Lower lobe of right lung (tissue), 2 donors: ENCODE results near the gene HSPB2. TPM values are rescaled to one million over a fixed set of nuclear protein-coding genes. Genes with fewer than 3 reads are reported as not detected.
A peak's percentile ranks its signal among the peaks of the same experiment; 100 is the strongest.

Experiments used
- ATAC-seq, 2 donors: fragments of 200-7000 bp; cut with Tn5 transposase; one replicate each; pipeline ENCODE4 v1.9.1; 2020 to 2022; ENCODE audit warnings: mild to moderate bottlenecking in 2 of 2, moderate library complexity in 2 of 2
- DNase-seq: peaks from one replicate; pipeline ENCODE4 v3.0.0-alpha.2; 2020
- H3K27ac ChIP-seq: fragments of 200-600 bp; one replicate; pipeline ENCODE4 v1.8.0; 2022
- H3K27me3 ChIP-seq: fragments of 200-600 bp; one replicate; pipeline ENCODE4 v1.8.0; 2022; ENCODE audit warnings: low read depth
- H3K36me3 ChIP-seq: fragments of 200-600 bp; one replicate; pipeline ENCODE4 v1.8.0; 2022; ENCODE audit warnings: mild to moderate bottlenecking
- H3K4me1 ChIP-seq: fragments of 200-600 bp; one replicate; pipeline ENCODE4 v1.8.0; 2022
- H3K4me3 ChIP-seq: fragments of 200-600 bp; one replicate; pipeline ENCODE4 v1.8.0; 2022; ENCODE audit warnings: mild to moderate bottlenecking
- H3K9me3 ChIP-seq: fragments of 200-600 bp; one replicate; pipeline ENCODE4 v1.8.0; 2022
- intact Hi-C: fragments of 100-400 bp; cut with DNase I; formaldehyde crosslinking; loops from one replicate; pipeline ENCODE4 v1.11.0; 2022
- total RNA-seq: library from RNA; stranded (reverse); fragmentation: NEBNext Ultra II Directional; extraction: Animal tissue kit (Norgen Biotek cat#: 25700); gene quantifications from one replicate; pipeline ENCODE4 v1.2.1, GENCODE V29; 2021
- TF ChIP-seq, protein P1 (sequence below): fragments of 200-600 bp; IDR thresholded peaks from one replicate; pipeline ENCODE4 v1.8.0; 2022; ENCODE audit warnings: antibody characterized with exemption, mild to moderate bottlenecking
- donor health status: DM: no; HTN: yes; CAD: no; lungs with severe emphysema.

The HSPB2 gene
- total RNA-seq, 1 donor from 2014 or later, result 6.4 TPM

DNA sequence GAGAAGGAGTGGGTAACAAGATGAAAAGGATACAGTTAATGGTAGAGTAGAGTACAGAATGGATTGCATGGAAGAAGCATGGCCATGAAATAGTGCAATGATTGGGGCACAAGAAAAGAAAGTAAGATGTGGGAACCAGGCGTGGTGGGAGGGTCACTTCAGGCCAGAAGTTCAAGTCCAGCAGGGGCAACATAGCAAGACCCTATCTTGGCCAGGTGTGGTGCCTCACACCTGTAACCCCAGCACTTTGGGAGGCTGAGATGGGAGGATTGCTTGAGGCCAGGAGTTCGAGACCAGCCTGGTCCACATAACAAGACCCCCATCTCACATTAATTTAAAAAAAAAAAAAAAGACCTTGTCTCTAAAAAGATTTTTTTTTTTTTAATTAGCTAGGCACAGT lies 4.8 kb downstream of the HSPB2 start:
- ATAC-seq, result no peak
- Histone ChIP-seq H3K4me3 (no peak overlapping the region), H3K4me1 (peaks cover 10% of the 10 kb centered on the region), H3K36me3 (no peaks in the 10 kb centered on the region), H3K27me3 (peaks cover 7% of the 10 kb centered on the region), H3K9me3 (no peaks in the 10 kb centered on the region), H3K27ac (peak overlapping the region; percentile 82)
- no peak for DNase-seq
- TF ChIP-seq, protein P1, sequence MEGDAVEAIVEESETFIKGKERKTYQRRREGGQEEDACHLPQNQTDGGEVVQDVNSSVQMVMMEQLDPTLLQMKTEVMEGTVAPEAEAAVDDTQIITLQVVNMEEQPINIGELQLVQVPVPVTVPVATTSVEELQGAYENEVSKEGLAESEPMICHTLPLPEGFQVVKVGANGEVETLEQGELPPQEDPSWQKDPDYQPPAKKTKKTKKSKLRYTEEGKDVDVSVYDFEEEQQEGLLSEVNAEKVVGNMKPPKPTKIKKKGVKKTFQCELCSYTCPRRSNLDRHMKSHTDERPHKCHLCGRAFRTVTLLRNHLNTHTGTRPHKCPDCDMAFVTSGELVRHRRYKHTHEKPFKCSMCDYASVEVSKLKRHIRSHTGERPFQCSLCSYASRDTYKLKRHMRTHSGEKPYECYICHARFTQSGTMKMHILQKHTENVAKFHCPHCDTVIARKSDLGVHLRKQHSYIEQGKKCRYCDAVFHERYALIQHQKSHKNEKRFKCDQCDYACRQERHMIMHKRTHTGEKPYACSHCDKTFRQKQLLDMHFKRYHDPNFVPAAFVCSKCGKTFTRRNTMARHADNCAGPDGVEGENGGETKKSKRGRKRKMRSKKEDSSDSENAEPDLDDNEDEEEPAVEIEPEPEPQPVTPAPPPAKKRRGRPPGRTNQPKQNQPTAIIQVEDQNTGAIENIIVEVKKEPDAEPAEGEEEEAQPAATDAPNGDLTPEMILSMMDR, result no peak
- intact Hi-C loops, result no loop called here

GRCh38 chr11:111917788-111918187 lies 5.3 kb downstream of the HSPB2 start:
- ATAC-seq (no peak), DNase-seq (no peak)
- no peak overlapping the region for H3K4me3 ChIP-seq
- peak overlapping the region; percentile 82 for H3K27ac ChIP-seq
- intact Hi-C loops, result no loop called here
- TF ChIP-seq, protein P1, result no peak
- peaks cover 15% of the 10 kb centered on the region for H3K4me1 ChIP-seq
- peaks cover 4% of the 10 kb centered on the region for H3K27me3 ChIP-seq
- H3K9me3 ChIP-seq, result no peaks in the 10 kb centered on the region
- no peaks in the 10 kb centered on the region for H3K36me3 ChIP-seq

DNA sequence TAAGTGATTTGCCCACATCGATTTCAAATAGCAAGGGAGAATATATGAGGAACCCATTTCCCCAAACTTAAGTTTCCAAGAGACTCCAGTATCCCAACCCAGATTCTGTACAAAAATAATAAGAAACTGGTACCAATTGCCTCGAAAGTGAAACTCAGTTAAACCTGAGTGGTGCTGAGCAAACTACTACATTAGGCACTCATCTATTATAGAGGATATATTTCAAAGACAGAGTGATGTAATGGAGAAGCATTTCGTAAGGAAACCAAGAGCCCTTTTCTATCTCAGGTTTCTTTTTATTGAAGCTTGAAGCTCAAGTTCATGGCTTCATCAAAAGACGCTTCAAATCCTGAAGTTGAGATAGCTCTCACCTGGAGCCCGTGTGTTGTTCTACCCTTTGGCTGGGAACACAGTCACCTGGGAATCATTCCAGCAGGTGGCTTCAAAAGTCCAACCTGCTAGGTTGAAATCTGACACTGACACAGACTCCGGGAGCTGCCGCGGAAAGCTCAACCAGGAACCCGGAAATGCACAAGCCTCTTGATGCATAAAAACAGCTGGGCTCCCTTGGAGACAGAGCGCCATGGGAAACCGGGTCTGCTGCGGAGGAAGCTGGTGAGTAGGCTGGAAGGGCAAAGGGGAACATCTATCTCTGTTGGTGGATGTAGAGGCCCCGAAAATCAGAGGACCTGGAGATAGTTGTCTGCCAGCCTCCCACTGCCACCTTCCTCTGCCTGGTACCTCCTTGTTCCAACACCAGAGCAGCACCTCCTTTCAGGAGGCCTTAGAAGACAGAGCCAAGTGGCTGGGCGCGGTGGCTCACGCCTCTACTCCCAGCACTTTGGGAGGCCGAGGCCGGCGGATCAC lies 6.1 kb downstream of the HSPB2 start, which contains the start of gene C11orf52:
TSS of gene C11orf52 (plus strand) at position 524 of the 867 bp plus-strand sequence. CDS start at position 584, 60 bp downstream.
- intact Hi-C loops, result no loop called here
- Histone ChIP-seq H3K4me3 (peak within 1 kb of the TSS; percentile 41), H3K27me3 (no peaks in the 10 kb centered on the region), H3K4me1 (peaks cover 22% of the 10 kb centered on the region), H3K9me3 (no peaks in the 10 kb centered on the region), H3K27ac (peak within 1 kb of the TSS; percentile 82), H3K36me3 (no peaks in the 10 kb centered on the region)
- DNase-seq (peak; percentile 79), ATAC-seq (peak; percentile 94)
- TF ChIP-seq, protein P1, result no peak

- TF ChIP-seq, protein P1, result no peak
- H3K36me3 ChIP-seq, result no peaks in the 10 kb centered on the region
- H3K9me3 ChIP-seq, result no peaks in the 10 kb centered on the region
- no peaks in the 10 kb centered on the region for H3K27me3 ChIP-seq
- H3K4me3 ChIP-seq, result no peak overlapping the region
- DNase-seq (no peak), ATAC-seq (no peak)
- H3K4me1 ChIP-seq, result peaks cover 41% of the 10 kb centered on the region
- no peak overlapping the region for H3K27ac ChIP-seq
- intact Hi-C loops, result no loop called here
These were observed 8.4 kb downstream of the HSPB2 start for GRCh38 chr11:111920908-111921307.

DNA sequence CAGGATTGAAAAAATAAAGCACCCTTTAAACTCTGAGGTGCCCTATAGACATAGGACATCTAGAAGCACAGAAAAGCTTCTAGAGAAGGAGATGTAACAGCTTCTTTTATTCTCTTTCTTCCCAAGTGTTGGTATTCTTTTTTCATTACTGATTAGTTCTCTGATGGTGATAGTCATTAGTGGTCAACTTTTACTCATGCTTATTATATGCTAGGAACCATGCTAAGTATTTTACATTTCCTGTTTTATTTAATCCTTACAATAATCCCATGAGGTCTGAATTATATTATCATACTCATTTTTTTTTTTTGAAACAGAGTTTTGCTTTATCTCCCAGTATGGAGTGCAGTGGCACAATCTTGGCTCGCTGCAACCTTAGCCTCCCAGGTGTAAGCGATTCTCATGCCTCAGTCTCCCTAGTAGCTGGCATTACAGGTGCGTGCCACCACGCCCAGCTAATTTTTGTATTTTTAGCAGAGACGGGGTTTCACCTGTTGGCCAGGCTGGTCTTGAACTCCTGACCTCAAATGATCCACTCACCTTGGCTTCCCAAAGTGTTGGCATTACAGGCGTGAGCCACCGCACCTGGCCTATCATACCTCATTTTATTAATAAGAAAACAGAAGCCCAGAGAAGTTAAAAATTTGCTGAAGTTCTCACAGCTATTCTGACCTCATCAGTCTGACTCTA lies 9.2 kb downstream of the HSPB2 start:
- Histone ChIP-seq H3K4me3 (no peak overlapping the region), H3K9me3 (no peaks in the 10 kb centered on the region), H3K36me3 (no peaks in the 10 kb centered on the region), H3K27ac (peak overlapping the region; percentile 26), H3K27me3 (no peaks in the 10 kb centered on the region), H3K4me1 (peaks cover 48% of the 10 kb centered on the region)
- intact Hi-C loops, result no loop called here
- DNase-seq (no peak), ATAC-seq (no peak)
- TF ChIP-seq, protein P1, result no peak
